Measurements from ENCODE around the gene MSLN.

The MSLN gene

GRCh38 chr16:795580-796229 lies 35.2 kb downstream of the MSLN start:
- 0 out of 2 replicates have a peak, but pooled peaks cover 2% of the 10 kb centered on the region for H3K4me1 ChIP-seq
- DNase-seq (ENCODE audit: low spot score in 2 of 2), result no peak
- H3K36me3 ChIP-seq (replicated peaks), result peaks cover 57% of the 10 kb centered on the region
- H3K9me3 ChIP-seq, result no peaks in the 10 kb centered on the region
- H3K4me3 ChIP-seq, result no peak overlapping the region
- peaks cover 7% of the 10 kb centered on the region for H3K27me3 ChIP-seq (ENCODE audit: low read depth)
- in situ Hi-C loops (cut with MboI; ENCODE audit: low sequenced_read_pairs), result no loop called here

DNA sequence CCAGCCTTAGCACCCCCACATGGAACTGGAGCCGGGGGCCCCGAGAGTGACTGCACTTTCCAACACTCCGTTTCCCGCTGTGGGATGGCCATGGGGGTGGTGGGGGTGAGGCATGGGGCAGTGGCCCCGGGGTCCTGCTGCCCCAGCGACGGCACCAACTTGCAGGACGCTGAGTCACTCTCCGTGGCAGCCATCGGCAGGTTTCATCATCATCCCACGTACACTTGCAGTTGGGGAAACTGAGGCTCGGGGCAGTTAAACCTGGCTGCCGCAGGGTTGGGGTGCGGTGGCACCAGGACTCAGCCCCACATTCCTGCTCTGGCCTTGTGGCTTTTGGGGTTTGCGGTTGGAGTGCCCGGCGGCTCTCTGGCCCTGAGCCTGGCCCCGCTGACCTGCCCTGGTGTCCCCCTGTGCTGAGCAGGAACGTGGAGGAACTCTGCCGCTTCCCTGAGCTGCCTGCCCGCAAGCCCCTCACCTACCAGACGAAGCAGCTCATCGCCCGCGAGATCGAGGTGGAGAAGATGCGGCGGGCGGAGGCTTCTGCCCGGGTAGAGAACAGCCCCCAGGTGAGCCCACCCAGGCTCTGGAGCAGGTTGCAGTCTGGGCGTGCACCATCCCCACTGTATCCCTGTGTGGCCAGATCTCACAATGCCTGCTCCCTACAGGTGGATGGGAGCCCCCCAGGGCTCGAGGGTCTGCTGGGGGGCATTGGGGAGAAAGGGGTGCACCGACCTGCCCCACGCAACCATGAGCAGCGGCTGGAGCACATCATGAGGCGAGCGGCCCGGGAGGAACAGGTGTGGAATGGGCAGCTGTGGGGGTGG lies 36.0 kb downstream of the MSLN start:
- Histone ChIP-seq H3K4me3 (no peak overlapping the region), H3K27me3 (ENCODE audit: low read depth) (peaks cover 15% of the 10 kb centered on the region), H3K4me1 (0 out of 2 replicates have a peak, but pooled peaks cover 2% of the 10 kb centered on the region), H3K9me3 (no peaks in the 10 kb centered on the region), H3K36me3 (replicated peaks) (peaks cover 49% of the 10 kb centered on the region)
- DNase-seq (ENCODE audit: low spot score in 2 of 2), result no peak
- in situ Hi-C loops (cut with MboI; ENCODE audit: low sequenced_read_pairs), result no loop called here

GRCh38 chr16:797120-797420 lies 36.5 kb downstream of the MSLN start:
- Histone ChIP-seq H3K4me1 (0 out of 2 replicates have a peak, but pooled peaks cover 2% of the 10 kb centered on the region), H3K27me3 (ENCODE audit: low read depth) (peaks cover 21% of the 10 kb centered on the region), H3K9me3 (no peaks in the 10 kb centered on the region), H3K4me3 (no peak overlapping the region), H3K36me3 (replicated peaks) (peaks cover 44% of the 10 kb centered on the region)
- peak in 1 of 2 experiments; percentile 60 for DNase-seq (ENCODE audit: low spot score in 2 of 2)
- in situ Hi-C loops (cut with MboI; ENCODE audit: low sequenced_read_pairs), result no loop called here

- H3K36me3 ChIP-seq (replicated peaks), result peaks cover 38% of the 10 kb centered on the region
- peaks cover 23% of the 10 kb centered on the region for H3K27me3 ChIP-seq (ENCODE audit: low read depth)
- no peak for DNase-seq (ENCODE audit: low spot score in 2 of 2)
- H3K9me3 ChIP-seq, result no peaks in the 10 kb centered on the region
- H3K4me1 ChIP-seq, result 0 out of 2 replicates have a peak, but pooled peaks cover 2% of the 10 kb centered on the region
- H3K4me3 ChIP-seq, result no peak overlapping the region
- in situ Hi-C loops (cut with MboI; ENCODE audit: low sequenced_read_pairs), result no loop called here
Measured at GRCh38 chr16:797686-798085, 37.2 kb downstream of the MSLN start.

- no peak overlapping the region for H3K4me3 ChIP-seq
- H3K36me3 ChIP-seq (replicated peaks), result peaks cover 28% of the 10 kb centered on the region
- no peaks in the 10 kb centered on the region for H3K9me3 ChIP-seq
- H3K27me3 ChIP-seq (ENCODE audit: low read depth), result peaks cover 30% of the 10 kb centered on the region
- DNase-seq (ENCODE audit: low spot score in 2 of 2), result no peak
- 0 out of 2 replicates have a peak, but pooled peaks cover 2% of the 10 kb centered on the region for H3K4me1 ChIP-seq
- in situ Hi-C loops (cut with MboI; ENCODE audit: low sequenced_read_pairs), result no loop called here
Measured at GRCh38 chr16:798666-799065, 38.1 kb downstream of the MSLN start.

GRCh38 chr16:799111-799947 lies 38.8 kb downstream of the MSLN start:
- Histone ChIP-seq H3K4me1 (0 out of 2 replicates have a peak, but pooled peaks cover 2% of the 10 kb centered on the region), H3K36me3 (replicated peaks) (peaks cover 23% of the 10 kb centered on the region), H3K27me3 (ENCODE audit: low read depth) (peaks cover 30% of the 10 kb centered on the region), H3K9me3 (no peaks in the 10 kb centered on the region), H3K4me3 (no peak overlapping the region)
- in situ Hi-C loops (cut with MboI; ENCODE audit: low sequenced_read_pairs), result no loop called here
- DNase-seq (ENCODE audit: low spot score in 2 of 2), result no peak

DNA sequence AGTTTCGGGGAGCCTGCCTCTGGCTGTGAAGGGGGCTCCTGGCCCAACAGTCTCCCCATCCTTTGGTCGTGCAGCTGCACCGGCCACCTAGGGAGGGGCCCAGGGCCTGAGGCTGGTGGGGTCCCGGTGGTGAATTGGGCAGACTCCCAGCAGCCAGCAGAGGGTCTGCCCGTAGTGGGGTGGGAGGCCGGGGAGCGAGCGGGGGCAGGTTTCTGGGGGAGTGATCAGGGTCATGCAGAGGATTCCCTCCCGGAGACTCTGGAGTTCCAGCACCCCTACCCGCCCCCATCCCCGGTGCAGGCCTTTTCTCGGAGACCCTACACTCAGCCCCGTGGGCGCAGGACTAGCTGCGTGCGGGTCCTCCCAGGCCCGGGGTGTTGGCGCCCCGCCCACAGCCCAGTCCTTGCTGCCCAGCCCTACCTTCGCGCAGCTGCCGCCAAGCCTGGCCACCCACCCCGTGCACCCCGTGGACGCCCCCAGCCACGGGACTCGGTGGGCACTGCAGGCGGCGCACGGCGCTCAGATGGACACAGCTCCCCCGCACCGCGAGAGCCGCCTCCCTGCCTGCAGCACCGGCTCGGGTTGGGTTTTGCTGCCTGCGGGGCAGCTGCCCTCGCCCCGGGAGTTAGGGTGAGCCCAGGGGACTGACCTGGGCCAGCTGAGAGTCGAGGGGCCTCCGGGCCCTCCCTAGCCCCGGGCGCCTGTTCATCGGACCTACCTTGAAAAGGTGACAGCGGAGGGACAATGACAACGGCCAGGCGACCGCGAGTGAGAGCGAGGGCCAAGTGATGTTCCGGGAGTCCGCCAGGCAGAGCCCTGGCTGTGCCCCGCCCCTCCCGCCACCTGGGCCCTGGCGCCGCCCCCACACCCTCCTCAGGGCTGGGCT lies 39.7 kb downstream of the MSLN start, which contains the start of gene GNG13:
Gene GNG13 (minus strand): TSS at position 787 of the 886 bp plus-strand sequence. CDS start 1,657 bp downstream, outside the sequence.
- H3K36me3 ChIP-seq (replicated peaks), result peaks cover 18% of the 10 kb centered on the region
- H3K27me3 ChIP-seq (ENCODE audit: low read depth), result peaks cover 30% of the 10 kb centered on the region
- H3K4me3 ChIP-seq, result no peak within 1 kb of the TSS
- H3K4me1 ChIP-seq, result 0 out of 2 replicates have a peak, but pooled peaks cover 2% of the 10 kb centered on the region
- in situ Hi-C loops (cut with MboI; ENCODE audit: low sequenced_read_pairs), result no loop called here
- no peaks in the 10 kb centered on the region for H3K9me3 ChIP-seq
- peak in 1 of 2 experiments; percentile 60 for DNase-seq (ENCODE audit: low spot score in 2 of 2)

- Histone ChIP-seq H3K9me3 (no peaks in the 10 kb centered on the region), H3K36me3 (replicated peaks) (peaks cover 14% of the 10 kb centered on the region), H3K4me1 (0 out of 2 replicates have a peak, but pooled peaks cover 2% of the 10 kb centered on the region), H3K4me3 (no peak overlapping the region), H3K27me3 (ENCODE audit: low read depth) (peaks cover 30% of the 10 kb centered on the region)
- in situ Hi-C loops (cut with MboI; ENCODE audit: low sequenced_read_pairs), result no loop called here
- DNase-seq (ENCODE audit: low spot score in 2 of 2), result no peak
Measured at GRCh38 chr16:800834-801511, 40.4 kb downstream of the MSLN start.

GRCh38 chr16:801584-802363 lies 41.2 kb downstream of the MSLN start:
- in situ Hi-C loops (cut with MboI; ENCODE audit: low sequenced_read_pairs), result no loop called here
- Histone ChIP-seq H3K27me3 (ENCODE audit: low read depth) (peaks cover 30% of the 10 kb centered on the region), H3K4me3 (no peak overlapping the region), H3K9me3 (no peaks in the 10 kb centered on the region), H3K4me1 (0 out of 2 replicates have a peak, but pooled peaks cover 2% of the 10 kb centered on the region), H3K36me3 (replicated peaks) (peaks cover 6% of the 10 kb centered on the region)
- DNase-seq (ENCODE audit: low spot score in 2 of 2), result no peak

- Histone ChIP-seq H3K4me1 (0 out of 2 replicates have a peak, but pooled peaks cover 2% of the 10 kb centered on the region), H3K36me3 (replicated peaks) (peaks cover 3% of the 10 kb centered on the region), H3K4me3 (no peak overlapping the region), H3K27me3 (ENCODE audit: low read depth) (peaks cover 30% of the 10 kb centered on the region), H3K9me3 (no peaks in the 10 kb centered on the region)
- DNase-seq (ENCODE audit: low spot score in 2 of 2), result no peak
- in situ Hi-C loops (cut with MboI; ENCODE audit: low sequenced_read_pairs), result no loop called here
Measured at GRCh38 chr16:802461-802860, 41.9 kb downstream of the MSLN start.

- in situ Hi-C loops (cut with MboI; ENCODE audit: low sequenced_read_pairs), result no loop called here
- H3K4me1 ChIP-seq, result peaks cover 5% of the 10 kb centered on the region
- peaks cover 3% of the 10 kb centered on the region; the same call in 1 of the 2 replicates for H3K36me3 ChIP-seq (replicated peaks)
- peaks cover 30% of the 10 kb centered on the region for H3K27me3 ChIP-seq (ENCODE audit: low read depth)
- H3K9me3 ChIP-seq, result no peaks in the 10 kb centered on the region
- DNase-seq (ENCODE audit: low spot score in 2 of 2), result no peak
- no peak overlapping the region for H3K4me3 ChIP-seq
Measured at GRCh38 chr16:802914-803753, 42.6 kb downstream of the MSLN start.
